Occipital lobe (tissue), 2 donors: ENCODE data around the gene LIPE. TPM values are rescaled to one million over a fixed set of nuclear protein-coding genes. Genes with fewer than 3 reads are reported as not detected.
"Not testable (repeated sequence)": the region's sequence is repeated elsewhere in the genome, so short reads cannot be mapped to it uniquely, and the experiment has no call there.

Experiments
- DNase-seq: peaks from one replicate; lab custom pipeline; 2025; lab: John Stamatoyannopoulos, UW
- total RNA-seq: library from RNA; depleted of rRNA; stranded (reverse); fragments of >200 nt; gene quantifications from one replicate; pipeline ENCODE4 v1.2.3, GENCODE V29; 2014

Gene LIPE, protein sequence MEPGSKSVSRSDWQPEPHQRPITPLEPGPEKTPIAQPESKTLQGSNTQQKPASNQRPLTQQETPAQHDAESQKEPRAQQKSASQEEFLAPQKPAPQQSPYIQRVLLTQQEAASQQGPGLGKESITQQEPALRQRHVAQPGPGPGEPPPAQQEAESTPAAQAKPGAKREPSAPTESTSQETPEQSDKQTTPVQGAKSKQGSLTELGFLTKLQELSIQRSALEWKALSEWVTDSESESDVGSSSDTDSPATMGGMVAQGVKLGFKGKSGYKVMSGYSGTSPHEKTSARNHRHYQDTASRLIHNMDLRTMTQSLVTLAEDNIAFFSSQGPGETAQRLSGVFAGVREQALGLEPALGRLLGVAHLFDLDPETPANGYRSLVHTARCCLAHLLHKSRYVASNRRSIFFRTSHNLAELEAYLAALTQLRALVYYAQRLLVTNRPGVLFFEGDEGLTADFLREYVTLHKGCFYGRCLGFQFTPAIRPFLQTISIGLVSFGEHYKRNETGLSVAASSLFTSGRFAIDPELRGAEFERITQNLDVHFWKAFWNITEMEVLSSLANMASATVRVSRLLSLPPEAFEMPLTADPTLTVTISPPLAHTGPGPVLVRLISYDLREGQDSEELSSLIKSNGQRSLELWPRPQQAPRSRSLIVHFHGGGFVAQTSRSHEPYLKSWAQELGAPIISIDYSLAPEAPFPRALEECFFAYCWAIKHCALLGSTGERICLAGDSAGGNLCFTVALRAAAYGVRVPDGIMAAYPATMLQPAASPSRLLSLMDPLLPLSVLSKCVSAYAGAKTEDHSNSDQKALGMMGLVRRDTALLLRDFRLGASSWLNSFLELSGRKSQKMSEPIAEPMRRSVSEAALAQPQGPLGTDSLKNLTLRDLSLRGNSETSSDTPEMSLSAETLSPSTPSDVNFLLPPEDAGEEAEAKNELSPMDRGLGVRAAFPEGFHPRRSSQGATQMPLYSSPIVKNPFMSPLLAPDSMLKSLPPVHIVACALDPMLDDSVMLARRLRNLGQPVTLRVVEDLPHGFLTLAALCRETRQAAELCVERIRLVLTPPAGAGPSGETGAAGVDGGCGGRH
- 9.2 TPM for total RNA-seq

DNA sequence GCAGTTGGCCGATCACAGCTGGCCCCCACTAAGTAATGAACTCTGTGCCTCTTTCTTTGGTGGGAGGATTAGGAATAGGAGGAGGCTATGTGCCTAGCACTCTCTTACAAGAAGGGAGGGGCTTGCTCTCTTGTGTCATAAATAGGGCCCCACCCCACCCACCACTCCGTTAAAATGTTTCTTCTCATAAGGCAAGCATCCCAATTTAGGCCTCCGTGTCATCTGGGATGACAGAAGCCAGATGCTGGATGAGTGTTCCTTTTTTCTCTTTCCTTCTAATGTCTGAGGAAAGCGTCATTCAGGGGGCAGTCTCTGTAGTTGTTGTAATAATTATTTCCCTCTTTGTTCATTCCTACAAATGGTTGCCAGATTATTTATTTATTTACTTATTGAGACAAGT, at the start of gene LIPE:
LIPE (minus strand) TSS at position 76 of the 400 bp plus-strand sequence. CDS start 239 bp downstream, outside the sequence.
- DNase-seq, result no peak

DNA sequence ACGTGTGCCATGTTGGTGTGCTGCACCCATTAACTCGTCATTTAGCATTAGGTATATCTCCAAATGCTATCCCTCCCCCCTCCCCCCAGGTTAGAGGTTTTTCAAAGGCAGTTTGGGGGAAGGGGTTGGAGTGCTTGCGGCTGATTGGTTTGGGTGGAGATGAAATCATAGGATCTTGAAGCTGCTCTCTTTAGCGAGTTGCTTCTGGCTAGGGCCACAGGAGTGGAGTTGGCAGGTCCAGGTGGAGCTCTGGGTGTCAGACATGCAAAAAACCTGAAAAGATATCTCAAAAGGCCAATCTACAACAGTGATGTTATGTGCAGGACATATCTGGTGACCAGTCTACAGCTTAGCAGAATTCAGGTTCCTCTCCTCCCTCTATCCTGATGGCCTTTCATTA, 48.2 kb upstream of the LIPE start:
- no peak for DNase-seq

DNA sequence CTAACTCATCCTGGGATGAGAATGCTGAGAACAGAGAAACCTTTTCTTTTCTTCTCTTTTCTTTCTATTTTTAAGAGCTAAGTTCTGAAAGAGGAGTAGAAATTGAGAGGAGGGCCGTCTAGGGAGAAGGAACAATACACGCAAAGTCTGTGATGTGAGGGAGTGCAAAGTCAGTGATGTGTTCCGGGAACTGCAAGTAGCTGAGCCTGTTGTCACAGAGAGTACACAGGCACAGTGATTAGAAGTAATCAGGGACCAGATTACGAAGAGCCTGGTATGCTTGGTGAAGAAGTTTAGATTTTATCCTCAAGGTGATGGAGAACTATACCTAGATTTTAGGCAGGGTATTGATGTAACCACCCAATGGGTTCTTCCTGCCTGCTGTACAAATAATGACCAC, 47.6 kb upstream of the LIPE start:
- no peak for DNase-seq

DNA sequence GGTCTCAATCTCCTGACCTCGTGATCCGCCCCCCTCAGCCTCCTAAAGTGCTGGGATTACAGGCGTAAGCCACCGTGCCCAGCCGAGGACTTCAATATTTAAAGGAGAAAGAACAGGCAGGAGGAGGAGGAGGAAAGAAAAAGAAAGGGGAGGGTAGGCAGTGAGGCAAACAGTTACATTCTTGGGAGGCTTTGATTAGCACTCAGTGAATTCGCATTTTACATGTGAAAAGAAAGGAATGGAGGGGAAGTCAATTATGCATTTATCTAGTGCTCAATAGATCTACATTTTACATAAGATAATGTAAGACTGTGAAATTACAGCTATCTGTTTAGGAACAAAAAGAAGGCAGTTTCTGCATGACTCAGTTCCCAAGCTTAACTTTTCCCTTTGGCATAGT, 46.5 kb upstream of the LIPE start:
- DNase-seq, result no peak

DNA sequence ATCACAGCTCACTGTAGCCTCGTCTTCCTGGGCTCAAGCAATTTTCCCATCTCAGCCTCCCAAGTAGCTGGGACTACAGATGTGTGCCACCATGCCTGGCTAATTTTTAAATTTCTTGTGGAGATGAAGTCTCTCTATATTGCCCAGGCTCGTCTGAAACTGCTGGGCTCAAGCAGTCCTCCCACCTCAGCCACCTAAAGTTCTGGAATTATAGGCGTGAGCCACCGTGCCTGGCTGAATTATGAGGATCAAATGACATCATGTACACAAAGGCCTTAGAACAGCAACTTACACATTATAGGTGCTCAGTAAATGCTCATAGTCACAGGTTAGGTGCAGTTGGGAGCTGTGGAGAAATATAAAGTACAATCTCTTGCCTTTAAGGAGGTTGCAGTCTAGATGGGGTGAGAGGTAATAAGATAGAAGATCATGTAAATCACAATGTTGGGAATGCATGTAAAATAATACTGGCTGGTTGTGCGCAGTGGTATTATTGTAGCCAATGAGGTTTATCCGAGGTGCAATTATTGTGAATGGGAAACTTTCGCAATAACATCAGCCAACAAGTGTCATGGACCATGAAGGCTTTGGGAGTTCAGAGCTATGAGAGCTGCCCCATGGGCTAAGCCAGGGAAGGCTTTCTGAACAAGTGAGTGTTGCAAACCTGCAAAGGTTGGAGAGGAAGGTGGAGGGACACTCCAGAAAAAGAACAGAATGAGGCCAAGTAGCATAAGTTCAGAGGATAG, 45.4 kb upstream of the LIPE start:
- DNase-seq, result no peak

DNA sequence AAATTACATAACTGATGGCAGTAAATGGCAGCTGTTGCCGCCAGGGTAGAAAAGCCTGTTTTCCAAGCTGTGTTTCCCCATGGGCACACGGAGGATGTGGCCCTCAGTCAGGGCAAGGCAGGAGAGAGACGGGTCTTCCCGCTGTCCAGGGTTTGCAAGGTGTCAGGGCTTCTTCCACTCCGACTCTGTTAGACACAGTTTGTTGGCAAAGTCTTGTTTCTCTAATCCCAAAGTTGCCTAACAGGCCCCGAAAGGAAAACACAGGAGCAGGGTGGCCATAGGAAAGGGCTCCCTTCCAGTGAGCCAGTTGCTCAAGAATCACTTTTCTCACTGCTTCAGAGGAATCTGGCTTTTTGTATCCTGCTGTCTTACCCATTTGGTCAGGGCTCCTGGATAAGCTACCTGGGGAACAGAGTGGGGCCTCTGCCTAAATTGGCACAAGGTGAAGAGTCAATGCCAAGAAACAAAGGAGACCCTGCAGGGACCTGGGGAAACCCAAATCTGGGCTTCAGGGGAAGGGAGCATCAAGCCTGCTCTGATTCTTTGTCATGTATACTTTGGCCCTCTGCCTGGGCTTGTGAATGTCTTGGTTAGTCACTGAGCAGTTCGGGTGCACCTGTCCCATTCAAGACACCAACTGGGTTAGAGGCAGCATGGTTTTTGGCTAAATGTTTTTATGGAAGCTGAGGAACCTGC, 44.5 kb upstream of the LIPE start:
- no peak for DNase-seq

DNA sequence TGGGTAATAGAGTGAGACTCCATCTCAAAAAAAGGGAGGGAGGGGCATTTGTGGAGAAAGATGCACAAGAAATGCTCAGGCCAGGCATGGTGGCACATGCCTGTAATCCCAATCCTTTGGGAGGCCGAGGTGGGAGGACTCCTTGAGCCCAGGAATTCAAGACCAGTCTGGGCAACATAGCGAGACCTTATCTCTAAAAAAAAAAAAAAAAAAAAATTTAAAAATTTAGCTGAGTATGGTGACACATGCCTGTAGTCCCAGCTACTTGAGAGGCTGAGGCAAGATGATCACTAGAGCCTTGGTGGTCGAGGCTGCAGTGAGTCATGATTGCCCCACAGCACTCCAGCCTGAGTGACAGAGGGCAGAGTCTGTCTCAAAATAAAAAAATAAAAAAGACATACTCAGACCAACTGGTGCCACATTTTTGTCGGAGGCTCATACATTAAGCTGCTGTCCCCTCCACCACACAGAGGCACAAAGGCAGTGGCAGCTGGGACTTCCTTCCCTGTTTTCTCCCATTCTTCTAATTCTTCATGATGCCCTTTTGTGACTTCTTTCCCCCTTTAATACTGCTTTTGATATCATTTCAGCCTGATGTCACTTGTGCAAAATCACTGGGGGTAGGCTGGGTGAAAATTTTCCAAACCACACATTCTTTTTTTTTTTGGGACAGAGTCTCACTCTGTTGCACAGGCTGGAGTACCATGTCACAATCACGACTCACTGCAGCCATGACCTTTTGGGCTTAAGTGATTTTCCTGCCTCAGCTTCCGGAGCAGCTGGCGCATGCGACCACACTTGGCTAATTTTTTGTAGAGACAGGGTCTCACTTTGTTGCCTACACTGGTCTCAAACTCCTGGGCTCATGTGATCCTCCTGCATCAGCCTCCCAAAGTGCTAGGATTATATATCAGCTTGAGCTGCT, 42.4 kb upstream of the LIPE start:
- no peak for DNase-seq

DNA sequence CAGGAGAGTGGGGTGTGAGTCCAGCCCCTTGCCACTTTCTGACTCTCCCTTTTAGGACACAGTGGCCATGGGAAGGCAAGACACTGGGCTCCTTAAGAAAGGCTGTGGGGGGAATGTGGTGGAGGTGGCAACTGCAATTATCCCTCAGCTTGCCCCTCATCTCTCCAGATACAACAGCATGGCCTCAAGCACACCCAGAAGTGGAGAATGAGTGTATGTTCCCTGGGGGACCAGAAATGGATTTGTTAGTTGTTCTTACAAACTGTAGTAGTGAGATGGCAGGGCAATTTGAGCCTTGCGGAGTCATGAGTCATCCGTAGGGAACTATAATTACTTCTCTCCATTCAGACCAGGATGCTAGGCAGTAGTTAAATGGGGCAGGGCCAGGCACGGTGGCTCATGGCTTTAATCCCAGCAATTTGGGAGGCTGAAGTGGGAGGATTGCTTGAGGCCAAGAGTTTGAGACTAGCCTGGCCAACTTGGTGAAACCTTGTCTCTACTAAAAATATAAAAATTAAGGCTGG, 41.1 kb upstream of the LIPE start:
- DNase-seq, result no peak

DNA sequence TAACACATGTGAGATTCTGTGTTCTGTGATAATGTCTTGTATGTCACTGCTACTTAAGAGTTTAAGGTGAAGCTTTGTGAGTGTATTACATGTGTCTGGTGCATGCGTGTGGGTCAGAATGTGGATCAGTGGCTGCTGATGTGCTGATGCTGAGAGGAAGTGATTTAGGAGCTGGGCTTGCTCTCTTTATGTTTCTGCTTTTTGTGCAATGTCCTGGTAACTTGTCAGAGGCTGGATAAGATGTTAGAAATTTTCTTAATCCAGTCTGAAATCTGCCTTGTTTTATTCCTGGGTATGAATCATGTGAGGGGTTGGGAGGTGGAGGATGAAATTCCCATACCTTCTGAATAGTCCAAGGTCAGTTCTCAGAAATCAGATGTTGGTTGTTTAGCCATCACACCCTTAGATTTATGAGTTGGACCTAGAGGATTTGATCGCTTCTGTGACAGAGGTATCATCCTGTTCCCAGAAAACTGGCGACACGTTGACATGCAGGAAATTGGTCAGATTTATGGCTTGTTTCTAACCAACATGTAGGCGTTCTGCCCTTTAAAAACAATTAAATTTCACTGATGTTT, 40.1 kb upstream of the LIPE start:
- DNase-seq, result no peak

DNA sequence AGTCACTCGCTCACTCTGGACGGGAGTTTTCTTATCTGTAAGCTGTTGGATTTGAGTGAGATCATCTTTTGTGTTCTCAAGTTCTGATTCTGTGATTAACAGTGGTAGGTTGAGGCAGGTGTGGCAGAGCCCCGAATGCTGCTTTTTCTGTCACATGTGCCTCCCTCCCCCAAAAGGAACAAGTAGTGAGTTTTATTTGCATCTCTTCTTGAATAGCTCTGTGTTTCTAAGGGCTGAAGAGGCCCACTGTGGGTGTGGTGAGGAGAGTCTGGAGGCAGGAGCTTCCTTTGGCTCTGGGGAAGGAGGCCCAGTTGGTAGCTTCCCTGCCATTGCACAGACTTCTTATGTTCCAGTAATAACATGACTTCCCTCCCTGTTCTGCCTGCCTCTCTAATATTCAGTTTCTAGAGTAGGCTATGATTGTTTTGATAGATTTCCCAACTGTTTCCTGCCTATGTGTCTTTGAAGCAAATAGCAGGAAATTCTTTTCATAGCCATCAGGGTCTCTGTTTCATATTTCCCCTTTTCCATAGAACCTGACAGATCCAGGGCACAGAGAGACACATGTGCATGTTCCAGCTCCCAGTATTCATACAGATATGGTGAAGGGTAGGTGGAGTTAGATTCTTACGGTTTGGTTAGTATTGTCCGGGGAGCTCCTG, 39.5 kb upstream of the LIPE start:
- no peak for DNase-seq

DNA sequence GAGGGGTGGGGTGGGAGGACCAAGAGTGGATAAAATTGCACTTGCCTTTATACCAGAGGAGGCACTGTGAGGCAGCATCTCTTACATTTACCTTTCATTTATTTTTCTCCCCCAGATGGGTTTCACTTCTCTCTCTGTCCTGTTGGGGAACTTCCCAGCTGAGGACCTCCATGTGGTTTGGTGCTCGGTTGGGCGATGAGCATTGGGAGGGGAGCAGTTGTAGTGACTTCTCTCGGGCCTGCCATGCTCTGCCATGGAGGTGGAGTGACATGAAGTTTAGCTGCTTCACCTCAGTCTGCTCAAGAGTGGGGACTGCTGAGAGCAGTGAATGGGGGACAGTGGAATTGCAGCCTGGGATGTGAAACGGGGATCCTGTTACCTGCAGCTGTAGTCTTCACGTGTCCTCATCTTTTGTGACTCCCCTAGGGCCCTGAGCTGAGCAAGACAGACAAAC, 38.7 kb upstream of the LIPE start:
- no peak for DNase-seq

DNA sequence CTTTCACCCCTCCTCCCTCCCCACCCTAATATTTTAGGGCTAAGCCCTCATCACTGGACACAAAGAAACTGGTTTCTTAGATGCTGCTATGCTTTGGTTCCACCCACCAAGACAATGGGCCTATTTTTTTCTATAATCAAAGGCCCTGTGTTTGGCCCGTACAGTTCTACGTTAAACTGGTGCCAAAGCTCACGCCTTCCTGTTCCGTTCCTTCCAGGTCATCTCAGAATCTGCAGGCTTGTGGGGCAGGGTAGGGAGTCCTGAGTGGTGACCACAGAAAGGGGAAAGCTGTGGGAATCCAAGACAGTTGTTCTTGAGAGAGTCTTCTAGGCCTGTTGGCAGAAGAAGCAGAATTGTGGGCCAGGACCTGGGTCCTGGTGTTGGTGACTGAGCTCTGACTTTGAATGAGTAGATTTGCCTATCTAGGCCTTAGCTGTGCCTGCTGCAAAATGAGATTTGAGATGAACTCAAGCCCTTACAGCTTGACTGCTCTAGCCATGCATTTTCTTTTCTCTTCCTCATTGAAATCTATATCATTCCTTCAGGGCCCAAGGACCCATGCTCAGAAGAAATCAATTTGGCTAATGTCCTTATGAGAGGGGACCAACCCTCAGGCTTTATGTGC, 34.6 kb upstream of the LIPE start:
- peak; percentile 45 for DNase-seq

DNA sequence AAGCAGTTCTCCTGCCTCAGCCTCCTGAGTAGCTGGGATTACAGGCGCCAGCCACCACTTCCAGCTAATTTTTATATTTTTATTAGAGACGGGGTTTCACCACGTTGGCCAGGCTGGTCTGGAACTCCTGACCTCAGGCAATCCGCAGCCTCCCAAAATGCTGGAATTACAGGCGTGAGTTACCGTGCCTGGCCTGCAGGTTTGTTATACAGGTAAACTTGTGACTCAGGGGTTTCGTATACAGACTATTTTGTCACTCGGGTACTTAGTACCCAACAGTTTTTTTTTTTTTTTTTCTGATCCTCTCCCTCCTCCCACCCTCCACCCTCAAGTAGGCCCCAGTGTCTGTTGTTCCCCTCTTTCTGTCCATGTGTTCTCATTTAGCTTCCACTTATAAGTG, 34.0 kb upstream of the LIPE start:
- DNase-seq, result not testable (repeated sequence)

DNA sequence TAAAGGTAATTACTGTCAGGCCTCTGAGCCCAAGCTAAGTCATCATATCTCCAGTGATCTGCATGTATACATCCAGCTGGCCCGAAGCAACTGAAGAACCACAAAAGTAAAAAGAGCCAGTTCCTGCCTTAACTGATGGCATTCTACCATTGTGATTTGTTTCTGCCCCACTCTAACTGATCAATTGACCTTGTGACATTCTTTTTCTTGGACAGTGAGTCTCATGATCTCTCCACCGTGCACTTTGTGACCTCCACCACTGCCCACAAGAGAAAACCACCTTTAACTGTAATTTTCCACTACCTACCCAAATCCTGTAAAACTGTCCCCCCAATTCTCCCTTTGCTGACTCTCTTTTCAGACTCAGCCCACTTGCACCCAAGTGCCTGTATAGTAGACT, 32.7 kb upstream of the LIPE start:
- DNase-seq, result no peak

DNA sequence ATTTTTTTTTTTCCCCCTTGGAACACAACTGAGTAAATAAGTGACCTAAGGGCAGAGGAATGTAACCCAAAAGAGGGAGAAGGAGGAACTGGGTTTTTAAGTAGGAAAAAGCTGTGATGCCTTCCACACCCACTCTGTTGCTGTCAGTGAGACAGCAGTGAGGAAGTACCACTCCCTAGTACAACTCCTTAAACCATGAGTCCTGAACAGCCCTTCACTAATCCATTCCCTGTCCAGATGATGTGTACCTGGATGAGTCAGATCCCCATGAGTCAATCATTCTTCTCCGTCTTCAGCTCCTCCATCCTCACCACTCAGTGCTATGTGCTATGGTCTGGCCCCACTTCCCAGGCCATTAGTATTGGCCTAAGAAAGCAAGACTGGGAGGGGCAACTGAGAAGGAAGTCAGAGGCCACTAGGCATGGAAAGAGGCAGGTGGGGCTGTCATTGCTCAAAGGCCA, 28.5 kb upstream of the LIPE start:
- DNase-seq, result no peak

DNA sequence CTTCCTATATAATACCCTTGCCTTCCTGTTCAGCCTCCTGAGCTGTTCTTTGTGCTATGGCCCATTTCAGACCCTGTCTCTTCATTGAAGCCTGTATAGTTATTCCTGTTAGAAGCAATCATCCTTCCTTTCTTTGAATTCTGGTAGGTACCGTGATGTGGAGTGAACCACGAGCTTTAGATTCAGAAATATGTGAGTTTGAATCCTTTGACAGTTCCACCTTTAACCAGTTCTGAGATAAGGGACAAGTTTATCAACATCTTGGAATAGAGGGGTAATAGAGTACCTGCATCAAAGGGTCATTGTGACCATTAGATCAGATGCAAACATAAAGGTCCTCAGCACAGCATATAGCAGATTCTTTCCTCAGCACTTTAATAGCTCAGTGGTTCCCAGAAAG, 27.9 kb upstream of the LIPE start:
- no peak for DNase-seq

DNA sequence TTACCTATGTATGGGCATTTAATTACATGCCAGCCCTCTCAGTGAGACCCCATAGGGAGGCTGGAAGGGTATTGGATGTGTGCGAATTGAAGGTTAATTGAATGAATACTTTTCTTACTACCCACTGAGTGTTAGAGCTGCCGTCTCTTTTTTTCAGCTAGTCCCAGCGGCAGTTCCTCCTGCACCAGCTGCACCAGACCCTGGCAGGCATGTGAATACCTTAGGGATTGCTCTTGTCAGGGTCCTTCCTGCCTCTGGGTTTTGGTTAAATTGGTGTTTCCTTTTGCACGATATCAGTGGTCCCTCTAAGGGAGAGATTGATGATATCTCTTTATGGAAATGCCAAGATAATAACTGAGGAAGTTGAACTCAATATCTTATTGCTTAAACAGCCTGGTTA, 25.4 kb upstream of the LIPE start:
- DNase-seq, result no peak
